PFSK-1 (cell line): ENCODE data around the gene PPM1M.

Experiments
- FOXP2 ChIP-seq: optimal IDR thresholded peaks from 2 replicates; pipeline ENCODE3; 2011; ENCODE audit warnings: borderline replicate concordance, control low read depth, inconsistent platforms; ENCODE audit not compliant: insufficient read depth; ENCODE audit errors: extremely low read length, extremely low read depth
- POLR2AphosphoS5 ChIP-seq: IDR thresholded peaks from 2 replicates; pipeline ENCODE4 v1.6.1; 2012; ENCODE audit warnings: low read depth, mild to moderate bottlenecking, control low read depth, low read length, moderate library complexity
- REST ChIP-seq, 2 experiments: IDR thresholded peaks; 2 replicates each; pipeline versions ENCODE4 v1.6.1 to v1.8.0; 2011 to 2012; ENCODE audit warnings: low read depth in 2 of 2, low read length in 2 of 2, control low read depth in 1 of 2, inconsistent platforms in 1 of 2, mild to moderate bottlenecking in 1 of 2, moderate library complexity in 1 of 2; ENCODE audit not compliant: insufficient read depth in 1 of 2
- SIN3A ChIP-seq: IDR thresholded peaks from 2 replicates; pipeline ENCODE4 v1.6.1; 2012; ENCODE audit warnings: mild to moderate bottlenecking, low read length, moderate library complexity, borderline replicate concordance; ENCODE audit not compliant: insufficient read depth
- TAF1 ChIP-seq: IDR thresholded peaks from 2 replicates; pipeline ENCODE4 v1.6.1; 2012; ENCODE audit warnings: low read length, control low read depth, borderline replicate concordance; ENCODE audit not compliant: insufficient read depth

The PPM1M gene

GRCh38 chr3:52279596-52279995 is 34.0 kb downstream of the PPM1M start:
- TF ChIP-seq FOXP2 (no peak), REST (IDR thresholded peaks at IDR 0.05; ENCODE audit: insufficient read depth in 1 of 2, low read depth in 2 of 2, low read length in 2 of 2) (no peak), SIN3A (no peak), POLR2AphosphoS5 (no peak), TAF1 (no peak)

GRCh38 chr3:52280050-52280461 is 34.5 kb downstream of the PPM1M start:
- no peak for TF ChIP-seq TAF1
- TF ChIP-seq FOXP2: no peak
- no peak for TF ChIP-seq POLR2AphosphoS5
- TF ChIP-seq REST (IDR thresholded peaks at IDR 0.05; ENCODE audit: insufficient read depth in 1 of 2, low read depth in 2 of 2, low read length in 2 of 2): no peak

GRCh38 chr3:52281981-52282801 is 36.6 kb downstream of the PPM1M start:
- no peak for TF ChIP-seq REST (IDR thresholded peaks at IDR 0.05; ENCODE audit: insufficient read depth in 1 of 2, low read depth in 2 of 2, low read length in 2 of 2)
- no peak for TF ChIP-seq SIN3A

DNA sequence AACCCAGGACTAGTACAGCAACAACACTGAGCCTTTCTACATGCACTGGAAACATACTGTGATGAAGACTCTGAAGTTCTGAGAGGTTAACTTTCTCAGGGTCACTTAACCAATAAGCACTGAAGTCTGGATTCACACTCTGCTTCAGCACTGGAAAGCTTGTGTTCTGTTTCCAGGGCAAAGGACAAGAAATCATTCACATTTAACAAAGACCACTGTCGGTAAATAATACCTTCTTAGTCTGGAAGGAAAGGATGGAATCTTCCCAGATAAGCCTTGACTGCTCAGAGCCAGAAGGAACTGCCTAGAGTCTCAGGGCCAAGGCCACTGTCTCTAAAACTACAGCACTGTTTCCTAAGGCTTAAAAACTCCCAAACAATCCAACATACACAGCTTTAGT is 37.7 kb downstream of the PPM1M start:
- no peak for TF ChIP-seq TAF1
- no peak for TF ChIP-seq SIN3A
- no peak for TF ChIP-seq REST (IDR thresholded peaks at IDR 0.05; ENCODE audit: insufficient read depth in 1 of 2, low read depth in 2 of 2, low read length in 2 of 2)
- no peak for TF ChIP-seq POLR2AphosphoS5
- TF ChIP-seq FOXP2: no peak

DNA sequence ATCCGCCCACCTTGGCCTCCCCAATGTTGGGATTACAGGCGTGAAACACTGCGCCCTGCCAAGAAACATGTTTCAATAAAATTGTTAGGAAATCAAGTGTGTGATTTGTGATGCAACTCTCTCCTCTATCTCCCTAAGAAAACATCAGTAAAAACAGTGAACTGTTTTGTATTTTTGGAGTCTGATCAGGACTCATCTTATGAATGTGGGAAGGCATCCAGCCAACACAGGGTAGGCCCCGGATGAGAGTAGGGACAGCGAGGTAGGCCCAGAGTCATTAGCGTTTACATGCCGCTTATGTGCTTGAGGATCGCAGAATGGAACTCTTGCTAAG is 41.2 kb downstream of the PPM1M start:
- TF ChIP-seq REST (IDR thresholded peaks at IDR 0.05; ENCODE audit: insufficient read depth in 1 of 2, low read depth in 2 of 2, low read length in 2 of 2) (no peak), FOXP2 (no peak), POLR2AphosphoS5 (no peak), SIN3A (no peak), TAF1 (no peak)
